Fibroblast of lung (primary cell): ENCODE data around the gene MAB21L2. TPM values are rescaled to one million over a fixed set of nuclear protein-coding genes. Genes with fewer than 3 reads are reported as not detected.

Source experiments
- DNase-seq, 2 donors: peaks; one replicate each; pipeline versions ENCODE4 v3.0.0 to v3.0.0-alpha.2; 2010; ENCODE audit warnings: low read depth in 2 of 2
- H2AFZ ChIP-seq: 2 replicates; pipeline ENCODE4 v1.5.1; 2012; ENCODE audit warnings: low read length, control low read depth, inconsistent platforms
- H3K27ac ChIP-seq: 2 replicates; pipeline ENCODE4 v1.5.1; 2011; ENCODE audit warnings: low read length, control low read depth; ENCODE audit not compliant: insufficient read depth
- H3K27me3 ChIP-seq: 2 replicates; pipeline ENCODE4 v1.5.1; 2011; ENCODE audit warnings: mild to moderate bottlenecking, low read length; ENCODE audit not compliant: control insufficient read depth, insufficient read depth
- H3K36me3 ChIP-seq: 2 replicates; pipeline ENCODE4 v1.5.1; 2011; ENCODE audit warnings: low read length; ENCODE audit not compliant: control insufficient read depth, insufficient read depth
- H3K4me1 ChIP-seq: 2 replicates; pipeline ENCODE4 v1.5.1; 2011; ENCODE audit warnings: low read length; ENCODE audit not compliant: control insufficient read depth, insufficient read depth; ENCODE audit errors: extremely low read depth
- H3K4me2 ChIP-seq: 2 replicates; pipeline ENCODE4 v1.5.1; 2011; ENCODE audit warnings: low read length, control low read depth; ENCODE audit not compliant: insufficient read depth; ENCODE audit errors: extremely low read depth
- H3K4me3 ChIP-seq, 4 experiments: fragments of 200-600 bp in 1 of 4; sonication (generic) in 1 of 4; replicated peaks in 1 of 4; 2 replicates each; pipeline ENCODE4 v1.5.1; 2011 to 2016; ENCODE audit warnings: low read length in 4 of 4, low read depth in 3 of 4, mild to moderate bottlenecking in 3 of 4, control low read depth in 2 of 4, inconsistent platforms in 1 of 4, mixed read lengths in 1 of 4; ENCODE audit not compliant: insufficient read depth in 1 of 4; ENCODE audit errors: control extremely low read depth in 1 of 4
- H3K79me2 ChIP-seq: 2 replicates; pipeline ENCODE4 v1.5.1; 2012; ENCODE audit warnings: mild to moderate bottlenecking, low read length, inconsistent platforms; ENCODE audit not compliant: control insufficient read depth, insufficient read depth
- H3K9ac ChIP-seq: 2 replicates; pipeline ENCODE4 v1.5.1; 2011; ENCODE audit warnings: mild to moderate bottlenecking, low read length, control low read depth; ENCODE audit not compliant: insufficient read depth
- H3K9me3 ChIP-seq: 2 replicates; pipeline ENCODE4 v1.5.1; 2012; ENCODE audit warnings: low read depth, low read length; ENCODE audit not compliant: control insufficient read depth, insufficient read depth
- H4K20me1 ChIP-seq: 2 replicates; pipeline ENCODE4 v1.5.1; 2011; ENCODE audit warnings: low read length; ENCODE audit not compliant: control insufficient read depth, insufficient read depth; ENCODE audit errors: extremely low read depth
- EZH2 ChIP-seq: IDR thresholded peaks from 2 replicates; pipeline ENCODE4 v1.5.1; 2012; ENCODE audit warnings: low read length, control low read depth, mild to moderate bottlenecking; ENCODE audit errors: missing control alignments
- polyA plus RNA-seq, 2 donors: library from polyadenylated mRNA; depleted of rRNA in 1 of 2; stranded (reverse) in 1 of 2; unstranded in 1 of 2; fragments of >200 nt; gene quantifications; 2 replicates each; pipeline ENCODE4 v1.2.1, GENCODE V29; 2011 to 2012; ENCODE audit warnings: missing spikeins in 1 of 2
- total RNA-seq: library from RNA; depleted of rRNA; stranded (reverse); fragments of >200 nt; gene quantifications from 2 replicates; pipeline ENCODE4 v1.2.1, GENCODE V29; 2014
- TF ChIP-seq, protein P1 (sequence below), 2 donors: IDR thresholded peaks in 1 of 2; conservative IDR thresholded peaks in 1 of 2; 1 replicate in 1 of 2; 2 replicates in 1 of 2; pipeline ENCODE4 v1.5.1; 2011 to 2012; ENCODE audit warnings: low read length in 2 of 2, control low read depth in 1 of 2, inconsistent platforms in 1 of 2, low read depth in 1 of 2, mild to moderate bottlenecking in 1 of 2

The MAB21L2 gene
- total and polyA plus RNA-seq, 2 donors (not counting 1 experiment from before 2014, with no cell fraction given): 0.06 TPM; not detected in 1

DNA sequence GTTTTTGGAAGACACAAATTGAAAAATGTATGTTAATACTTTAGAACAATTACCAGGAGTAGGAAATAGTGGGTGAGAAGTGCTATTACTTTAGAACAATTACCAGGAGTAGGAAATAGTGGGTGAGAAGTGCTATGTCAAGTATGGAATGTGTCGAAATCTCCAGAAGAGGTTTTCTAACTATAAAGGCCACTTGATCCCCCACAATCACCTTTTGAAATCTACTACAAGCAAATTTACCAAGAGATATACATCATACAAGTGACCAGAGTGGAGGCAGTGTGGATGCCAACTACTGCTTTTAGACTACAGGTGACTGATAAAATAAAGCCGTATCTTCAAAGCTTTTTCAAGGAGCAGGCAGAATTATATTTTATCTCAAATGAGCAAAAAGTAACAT lies 43.1 kb downstream of the MAB21L2 start:
- Histone ChIP-seq H2AFZ (no peak overlapping the region), H3K36me3 (no peaks in the 10 kb centered on the region), H4K20me1 (no peaks in the 10 kb centered on the region), H3K27ac (no peak overlapping the region), H3K9ac (no peak overlapping the region), H3K79me2 (no peaks in the 10 kb centered on the region), H3K4me1 (no peaks in the 10 kb centered on the region), H3K4me3 (no peak overlapping the region), H3K4me2 (no peak overlapping the region), H3K27me3 (no peaks in the 10 kb centered on the region), H3K9me3 (no peaks in the 10 kb centered on the region)
- TF ChIP-seq, protein P1, sequence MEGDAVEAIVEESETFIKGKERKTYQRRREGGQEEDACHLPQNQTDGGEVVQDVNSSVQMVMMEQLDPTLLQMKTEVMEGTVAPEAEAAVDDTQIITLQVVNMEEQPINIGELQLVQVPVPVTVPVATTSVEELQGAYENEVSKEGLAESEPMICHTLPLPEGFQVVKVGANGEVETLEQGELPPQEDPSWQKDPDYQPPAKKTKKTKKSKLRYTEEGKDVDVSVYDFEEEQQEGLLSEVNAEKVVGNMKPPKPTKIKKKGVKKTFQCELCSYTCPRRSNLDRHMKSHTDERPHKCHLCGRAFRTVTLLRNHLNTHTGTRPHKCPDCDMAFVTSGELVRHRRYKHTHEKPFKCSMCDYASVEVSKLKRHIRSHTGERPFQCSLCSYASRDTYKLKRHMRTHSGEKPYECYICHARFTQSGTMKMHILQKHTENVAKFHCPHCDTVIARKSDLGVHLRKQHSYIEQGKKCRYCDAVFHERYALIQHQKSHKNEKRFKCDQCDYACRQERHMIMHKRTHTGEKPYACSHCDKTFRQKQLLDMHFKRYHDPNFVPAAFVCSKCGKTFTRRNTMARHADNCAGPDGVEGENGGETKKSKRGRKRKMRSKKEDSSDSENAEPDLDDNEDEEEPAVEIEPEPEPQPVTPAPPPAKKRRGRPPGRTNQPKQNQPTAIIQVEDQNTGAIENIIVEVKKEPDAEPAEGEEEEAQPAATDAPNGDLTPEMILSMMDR (conservative IDR thresholded peaks at IDR 0.05 in 1 of 2, IDR thresholded peaks at IDR 0.05 in 1 of 2; ENCODE audit: low read depth in 1 of 2, low read length in 2 of 2): no peak
- TF ChIP-seq EZH2: no peak
- no peak for DNase-seq

DNA sequence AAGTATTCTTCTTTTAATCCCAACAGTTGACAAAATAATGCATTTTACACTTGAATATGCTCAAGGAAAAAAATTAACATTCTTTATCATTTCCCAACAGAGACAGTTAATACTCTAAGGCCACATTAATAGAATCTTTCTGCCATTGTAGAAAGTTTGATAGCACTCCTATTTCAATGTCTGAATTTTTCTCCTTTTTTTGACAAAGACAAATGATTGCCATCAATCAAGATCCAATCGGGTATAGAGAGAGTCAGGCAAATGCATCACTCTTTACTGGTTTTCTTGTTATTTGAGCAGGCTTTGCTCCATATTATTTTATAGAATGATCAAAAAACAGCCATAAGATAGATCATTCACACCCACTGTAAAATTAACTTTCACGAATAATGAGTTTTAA lies 46.1 kb downstream of the MAB21L2 start:
- Histone ChIP-seq H3K79me2 (no peaks in the 10 kb centered on the region), H3K4me2 (no peak overlapping the region), H2AFZ (no peak overlapping the region), H3K9ac (no peak overlapping the region), H3K4me3 (no peak overlapping the region), H3K9me3 (no peaks in the 10 kb centered on the region), H3K27me3 (no peaks in the 10 kb centered on the region), H4K20me1 (no peaks in the 10 kb centered on the region), H3K4me1 (no peaks in the 10 kb centered on the region), H3K27ac (no peak overlapping the region), H3K36me3 (no peaks in the 10 kb centered on the region)
- DNase-seq: no peak
- no peak for TF ChIP-seq EZH2
- TF ChIP-seq, protein P1 (conservative IDR thresholded peaks at IDR 0.05 in 1 of 2, IDR thresholded peaks at IDR 0.05 in 1 of 2; ENCODE audit: low read depth in 1 of 2, low read length in 2 of 2): no peak

DNA sequence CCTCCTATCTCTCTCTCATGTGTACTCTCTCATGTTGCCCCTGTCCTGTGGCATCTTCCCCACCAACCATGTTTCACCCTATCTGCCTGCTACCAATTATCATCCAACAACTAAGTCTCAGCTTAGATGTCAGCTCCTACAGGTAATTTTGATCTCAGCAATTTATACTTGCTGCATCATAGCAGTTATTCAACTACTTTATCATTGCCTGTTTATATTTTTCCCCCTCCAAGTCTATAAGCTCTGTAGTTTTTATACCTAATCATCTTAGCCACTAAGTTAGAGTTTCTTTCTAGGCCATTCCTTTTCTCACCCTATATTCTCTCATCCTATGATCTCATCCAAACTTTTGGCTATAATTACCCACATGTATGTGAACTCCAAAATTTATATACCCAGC lies 50.7 kb downstream of the MAB21L2 start:
- Histone ChIP-seq H3K79me2 (no peaks in the 10 kb centered on the region), H3K36me3 (no peaks in the 10 kb centered on the region), H2AFZ (no peak overlapping the region), H3K9ac (no peak overlapping the region), H3K27ac (no peak overlapping the region), H3K9me3 (no peaks in the 10 kb centered on the region), H4K20me1 (no peaks in the 10 kb centered on the region), H3K4me2 (no peak overlapping the region), H3K4me3 (no peak overlapping the region), H3K27me3 (no peaks in the 10 kb centered on the region), H3K4me1 (no peaks in the 10 kb centered on the region)
- DNase-seq: no peak
- no peak for TF ChIP-seq EZH2
- TF ChIP-seq, protein P1 (conservative IDR thresholded peaks at IDR 0.05 in 1 of 2, IDR thresholded peaks at IDR 0.05 in 1 of 2; ENCODE audit: low read depth in 1 of 2, low read length in 2 of 2): no peak
